ENCODE data around the gene MUC3A.
A peak's percentile ranks its signal among the peaks of the same experiment; 100 is the strongest.

The MUC3A gene

DNA sequence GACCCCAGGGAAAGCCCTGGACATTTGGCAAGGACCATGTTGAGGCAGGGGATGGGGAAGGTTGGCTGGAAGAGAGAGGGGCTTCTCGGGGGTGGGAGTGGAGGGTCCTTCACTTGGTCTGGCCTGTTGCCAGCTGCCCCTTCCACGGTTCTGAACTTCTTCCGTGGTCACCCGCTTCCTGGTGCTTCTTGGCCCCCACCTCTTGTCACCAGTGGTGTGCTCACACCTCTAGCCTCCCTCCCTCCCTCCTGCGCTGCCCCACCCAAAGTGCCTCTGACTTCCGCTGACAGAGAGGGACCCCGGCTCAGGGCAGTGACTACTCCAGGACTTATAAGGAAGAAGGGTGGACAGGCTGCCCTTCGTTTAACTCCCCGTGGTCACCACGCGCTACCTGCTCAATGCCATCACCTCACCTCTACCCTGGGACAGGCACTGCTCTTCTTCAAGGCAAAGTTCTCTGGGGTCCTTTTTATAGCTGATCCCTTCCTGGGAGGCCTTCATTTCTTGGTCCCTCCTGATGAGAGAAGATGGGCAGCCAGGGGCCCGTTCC, 19.8 kb downstream of the MUC3A start, which contains the start of gene MUC12:
Gene MUC12, plus strand, starts transcription at position 500 of the 550 bp plus-strand sequence. CDS start 58 bp downstream, outside the sequence.
- Histone ChIP-seq H3K4me3 (ENCODE audit: low read length in 2 of 2) (no peak within 1 kb of the TSS), H3K9me3 (replicated peaks in 1 of 2; ENCODE audit: control insufficient read depth in 2 of 2, insufficient read depth in 1 of 2, low read depth in 1 of 2, low read length in 2 of 2) (peaks cover 0 to 2% of the 10 kb centered on the region in 2 donors), H3K4me2 (ENCODE audit: insufficient read depth, low read length, poor library complexity, severe bottlenecking) (no peak within 1 kb of the TSS), H2AK5ac (ENCODE audit: low read depth, low read length) (peak within 1 kb of the TSS; percentile 21), H4K8ac (ENCODE audit: low read depth, low read length) (no peak within 1 kb of the TSS), H2BK120ac (ENCODE audit: low read depth, low read length) (no peak within 1 kb of the TSS), H3K27me3 (ENCODE audit: control insufficient read depth in 3 of 3, insufficient read depth in 3 of 3, low read depth in 1 of 3, low read length in 3 of 3) (peaks cover 15 to 66% (median 43%) of the 10 kb centered on the region in 3 experiments), H3K79me1 (ENCODE audit: low read depth, low read length) (no peaks in the 10 kb centered on the region), H3K36me3 (replicated peaks in 1 of 2; ENCODE audit: control insufficient read depth in 2 of 2, insufficient read depth in 2 of 2, low read length in 2 of 2) (no peaks in the 10 kb centered on the region), H3K14ac (ENCODE audit: low read length) (peak within 1 kb of the TSS; percentile 86), H2BK5ac (ENCODE audit: low read length) (no peak within 1 kb of the TSS), H2BK15ac (ENCODE audit: low read length) (peak within 1 kb of the TSS; percentile 34), H3K23ac (ENCODE audit: low read depth, low read length, poor library complexity) (peak within 1 kb of the TSS; percentile 47), H3K9ac (ENCODE audit: low read depth, low read length, poor library complexity) (no peak within 1 kb of the TSS), H3K4ac (ENCODE audit: low read length) (no peak within 1 kb of the TSS), H3K4me1 (ENCODE audit: control insufficient read depth in 2 of 2, insufficient read depth in 1 of 2, low read depth in 1 of 2, low read length in 2 of 2) (peaks cover 0 to 9% of the 10 kb centered on the region in 2 donors), H2BK12ac (ENCODE audit: low read length) (no peak within 1 kb of the TSS), H4K91ac (ENCODE audit: low read depth, low read length, poor library complexity) (no peak within 1 kb of the TSS), H3K18ac (ENCODE audit: low read length) (peak within 1 kb of the TSS; percentile 15), H3K27ac (replicated peaks; ENCODE audit: low read length) (no peak within 1 kb of the TSS), H2AFZ (ENCODE audit: low read length) (no peak within 1 kb of the TSS)
- DNase-seq (ENCODE audit: low spot score), result no peak
- WGBS, 2 donors (ENCODE audit: extremely low coverage in 2 of 2, insufficient read length in 2 of 2, insufficient replicate concordance in 1 of 2), result no CpG with 5 or more reads among the region's 12 CpGs

DNA sequence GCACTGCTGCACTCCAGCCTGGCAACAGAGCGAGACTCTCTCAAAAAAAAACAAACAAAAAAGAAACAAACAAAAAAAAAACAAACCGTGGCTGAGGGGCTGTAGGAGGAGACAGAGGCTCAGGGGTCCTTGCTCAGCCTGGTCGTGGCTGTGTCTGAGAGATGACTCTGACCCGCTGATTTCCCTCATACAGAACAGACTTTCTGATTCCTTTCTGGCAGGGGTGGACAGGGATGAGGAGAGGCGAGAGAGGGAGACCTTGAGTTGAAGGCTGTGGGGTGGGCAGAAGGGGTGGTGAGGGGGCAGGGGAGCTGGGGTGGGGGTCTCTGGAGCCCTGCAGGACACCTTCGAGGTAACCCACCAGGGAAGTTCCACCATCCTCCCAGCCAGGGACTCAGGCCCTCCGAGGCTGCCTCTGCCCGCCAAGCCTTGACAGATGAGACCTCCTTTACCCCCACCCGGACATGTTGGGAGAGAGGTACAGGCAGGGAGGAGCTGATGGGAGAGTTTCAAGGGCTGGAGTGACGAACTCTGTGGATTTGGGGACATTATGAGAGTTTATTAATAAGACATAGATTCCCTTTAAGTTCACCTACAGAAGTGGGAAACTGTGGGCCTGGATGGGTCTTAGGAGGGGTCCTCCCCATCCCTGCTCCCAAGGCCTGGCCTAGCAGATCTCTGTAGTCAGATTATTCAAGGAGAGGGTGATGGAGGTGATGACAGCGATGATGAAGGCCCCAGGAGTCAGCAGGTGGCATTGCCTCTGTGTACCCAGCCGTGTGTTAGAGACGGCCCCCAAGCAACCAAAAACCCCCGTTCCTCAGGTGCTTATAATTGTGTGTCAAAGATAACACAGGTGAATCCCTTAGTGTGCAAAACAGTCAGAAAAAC, 22.0 kb downstream of the MUC3A start:
- Histone ChIP-seq H3K9me3 (replicated peaks in 1 of 2; ENCODE audit: control insufficient read depth in 2 of 2, insufficient read depth in 1 of 2, low read depth in 1 of 2, low read length in 2 of 2) (peaks cover 0 to 2% of the 10 kb centered on the region in 2 donors), H3K23ac (ENCODE audit: low read depth, low read length, poor library complexity) (no peak overlapping the region), H3K27ac (replicated peaks; ENCODE audit: low read length) (no peak overlapping the region), H3K9ac (ENCODE audit: low read depth, low read length, poor library complexity) (no peak overlapping the region), H2BK5ac (ENCODE audit: low read length) (no peak overlapping the region), H2BK15ac (ENCODE audit: low read length) (no peak overlapping the region), H2BK12ac (ENCODE audit: low read length) (no peak overlapping the region), H3K18ac (ENCODE audit: low read length) (no peak overlapping the region), H3K14ac (ENCODE audit: low read length) (no peak overlapping the region), H3K27me3 (ENCODE audit: control insufficient read depth in 3 of 3, insufficient read depth in 3 of 3, low read depth in 1 of 3, low read length in 3 of 3) (peaks cover 10 to 48% (median 25%) of the 10 kb centered on the region in 3 experiments), H2BK120ac (ENCODE audit: low read depth, low read length) (no peak overlapping the region), H3K79me1 (ENCODE audit: low read depth, low read length) (no peaks in the 10 kb centered on the region), H3K4me3 (ENCODE audit: low read length in 2 of 2) (no peak overlapping the region), H3K36me3 (replicated peaks in 1 of 2; ENCODE audit: control insufficient read depth in 2 of 2, insufficient read depth in 2 of 2, low read length in 2 of 2) (no peaks in the 10 kb centered on the region), H3K4me2 (ENCODE audit: insufficient read depth, low read length, poor library complexity, severe bottlenecking) (no peak overlapping the region), H3K4ac (ENCODE audit: low read length) (no peak overlapping the region), H2AK5ac (ENCODE audit: low read depth, low read length) (no peak overlapping the region), H4K8ac (ENCODE audit: low read depth, low read length) (no peak overlapping the region), H2AFZ (ENCODE audit: low read length) (no peak overlapping the region), H3K4me1 (ENCODE audit: control insufficient read depth in 2 of 2, insufficient read depth in 1 of 2, low read depth in 1 of 2, low read length in 2 of 2) (peaks cover 0 to 4% of the 10 kb centered on the region in 2 donors), H4K91ac (ENCODE audit: low read depth, low read length, poor library complexity) (no peak overlapping the region)
- DNase-seq (ENCODE audit: low spot score), result no peak
- no CpG with 5 or more reads among the region's 14 CpGs for WGBS, 2 donors (ENCODE audit: extremely low coverage in 2 of 2, insufficient read length in 2 of 2, insufficient replicate concordance in 1 of 2)

DNA sequence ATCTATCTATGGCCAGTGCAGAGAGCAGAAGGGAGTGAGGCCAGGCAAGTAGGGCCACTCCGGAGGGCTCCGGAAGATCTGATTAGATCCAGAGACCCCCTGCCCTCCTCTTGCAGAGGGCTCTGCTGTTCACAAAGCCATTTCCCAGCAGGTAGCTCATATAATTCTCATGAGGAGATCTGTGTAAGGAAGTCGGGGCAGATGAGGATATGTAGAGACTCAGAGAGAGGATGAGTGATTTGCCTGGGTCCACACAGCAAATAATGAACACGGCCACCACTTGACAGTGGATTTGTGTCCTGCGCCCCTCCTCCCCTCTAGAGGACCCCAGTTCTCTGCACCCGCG, 22.6 kb downstream of the MUC3A start:
- Histone ChIP-seq H3K9ac (ENCODE audit: low read depth, low read length, poor library complexity) (no peak overlapping the region), H3K9me3 (replicated peaks in 1 of 2; ENCODE audit: control insufficient read depth in 2 of 2, insufficient read depth in 1 of 2, low read depth in 1 of 2, low read length in 2 of 2) (peaks cover 0 to 2% of the 10 kb centered on the region in 2 donors), H2AK5ac (ENCODE audit: low read depth, low read length) (no peak overlapping the region), H3K27ac (replicated peaks; ENCODE audit: low read length) (no peak overlapping the region), H3K36me3 (replicated peaks in 1 of 2; ENCODE audit: control insufficient read depth in 2 of 2, insufficient read depth in 2 of 2, low read length in 2 of 2) (no peaks in the 10 kb centered on the region), H2BK120ac (ENCODE audit: low read depth, low read length) (no peak overlapping the region), H3K18ac (ENCODE audit: low read length) (no peak overlapping the region), H2AFZ (ENCODE audit: low read length) (no peak overlapping the region), H4K8ac (ENCODE audit: low read depth, low read length) (no peak overlapping the region), H3K4ac (ENCODE audit: low read length) (no peak overlapping the region), H4K91ac (ENCODE audit: low read depth, low read length, poor library complexity) (no peak overlapping the region), H2BK15ac (ENCODE audit: low read length) (no peak overlapping the region), H3K27me3 (ENCODE audit: control insufficient read depth in 3 of 3, insufficient read depth in 3 of 3, low read depth in 1 of 3, low read length in 3 of 3) (peaks cover 5 to 42% (median 20%) of the 10 kb centered on the region in 3 experiments), H3K4me1 (ENCODE audit: control insufficient read depth in 2 of 2, insufficient read depth in 1 of 2, low read depth in 1 of 2, low read length in 2 of 2) (peaks cover 0 to 2% of the 10 kb centered on the region in 2 donors), H2BK12ac (ENCODE audit: low read length) (no peak overlapping the region), H3K14ac (ENCODE audit: low read length) (no peak overlapping the region), H3K79me1 (ENCODE audit: low read depth, low read length) (no peaks in the 10 kb centered on the region), H3K4me3 (ENCODE audit: low read length in 2 of 2) (no peak overlapping the region), H3K4me2 (ENCODE audit: insufficient read depth, low read length, poor library complexity, severe bottlenecking) (no peak overlapping the region), H3K23ac (ENCODE audit: low read depth, low read length, poor library complexity) (no peak overlapping the region), H2BK5ac (ENCODE audit: low read length) (no peak overlapping the region)
- DNase-seq (ENCODE audit: low spot score), result no peak
- no CpG with 5 or more reads among the region's 7 CpGs for WGBS, 2 donors (ENCODE audit: extremely low coverage in 2 of 2, insufficient read length in 2 of 2, insufficient replicate concordance in 1 of 2)

DNA sequence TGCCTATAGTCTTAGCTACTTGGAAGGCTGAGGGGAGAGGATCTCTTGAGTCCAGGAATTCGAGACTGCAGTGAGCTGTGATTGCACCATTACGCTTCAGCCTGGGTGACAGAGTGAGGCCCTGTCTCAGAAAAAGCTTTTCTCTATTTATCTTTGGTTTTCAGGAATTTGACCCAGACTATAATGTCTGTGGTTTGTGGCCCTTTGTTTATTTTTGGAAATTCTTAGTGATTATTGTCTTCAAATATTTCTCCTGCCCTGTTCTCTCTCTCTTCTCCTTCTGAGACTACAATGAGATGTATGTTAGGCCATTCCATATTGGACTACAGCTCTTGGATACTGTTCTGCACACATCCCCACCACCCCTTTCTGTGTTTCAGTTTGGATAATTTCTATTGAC, 24.7 kb downstream of the MUC3A start:
- Histone ChIP-seq H3K4me2 (ENCODE audit: insufficient read depth, low read length, poor library complexity, severe bottlenecking) (no peak overlapping the region), H3K18ac (ENCODE audit: low read length) (no peak overlapping the region), H3K9ac (ENCODE audit: low read depth, low read length, poor library complexity) (no peak overlapping the region), H3K23ac (ENCODE audit: low read depth, low read length, poor library complexity) (no peak overlapping the region), H3K27me3 (ENCODE audit: control insufficient read depth in 3 of 3, insufficient read depth in 3 of 3, low read depth in 1 of 3, low read length in 3 of 3) (peaks cover 0 to 22% (median 0%) of the 10 kb centered on the region in 3 experiments), H2AFZ (ENCODE audit: low read length) (no peak overlapping the region), H3K4me3 (ENCODE audit: low read length in 2 of 2) (no peak overlapping the region), H2BK5ac (ENCODE audit: low read length) (no peak overlapping the region), H4K91ac (ENCODE audit: low read depth, low read length, poor library complexity) (no peak overlapping the region), H2BK120ac (ENCODE audit: low read depth, low read length) (no peak overlapping the region), H3K27ac (replicated peaks; ENCODE audit: low read length) (no peak overlapping the region), H4K8ac (ENCODE audit: low read depth, low read length) (no peak overlapping the region), H3K9me3 (replicated peaks in 1 of 2; ENCODE audit: control insufficient read depth in 2 of 2, insufficient read depth in 1 of 2, low read depth in 1 of 2, low read length in 2 of 2) (no peaks in the 10 kb centered on the region), H3K4ac (ENCODE audit: low read length) (no peak overlapping the region), H2BK12ac (ENCODE audit: low read length) (no peak overlapping the region), H3K36me3 (replicated peaks in 1 of 2; ENCODE audit: control insufficient read depth in 2 of 2, insufficient read depth in 2 of 2, low read length in 2 of 2) (no peaks in the 10 kb centered on the region), H2BK15ac (ENCODE audit: low read length) (no peak overlapping the region), H3K4me1 (ENCODE audit: control insufficient read depth in 2 of 2, insufficient read depth in 1 of 2, low read depth in 1 of 2, low read length in 2 of 2) (peaks cover 0 to 2% of the 10 kb centered on the region in 2 donors), H3K79me1 (ENCODE audit: low read depth, low read length) (no peaks in the 10 kb centered on the region), H2AK5ac (ENCODE audit: low read depth, low read length) (no peak overlapping the region), H3K14ac (ENCODE audit: low read length) (no peak overlapping the region)
- DNase-seq (ENCODE audit: low spot score), result no peak
- no CpG with 5 or more reads among the region's 2 CpGs for WGBS, 2 donors (ENCODE audit: extremely low coverage in 2 of 2, insufficient read length in 2 of 2, insufficient replicate concordance in 1 of 2)
